ENCODE results near the gene CMIP.

DNA sequence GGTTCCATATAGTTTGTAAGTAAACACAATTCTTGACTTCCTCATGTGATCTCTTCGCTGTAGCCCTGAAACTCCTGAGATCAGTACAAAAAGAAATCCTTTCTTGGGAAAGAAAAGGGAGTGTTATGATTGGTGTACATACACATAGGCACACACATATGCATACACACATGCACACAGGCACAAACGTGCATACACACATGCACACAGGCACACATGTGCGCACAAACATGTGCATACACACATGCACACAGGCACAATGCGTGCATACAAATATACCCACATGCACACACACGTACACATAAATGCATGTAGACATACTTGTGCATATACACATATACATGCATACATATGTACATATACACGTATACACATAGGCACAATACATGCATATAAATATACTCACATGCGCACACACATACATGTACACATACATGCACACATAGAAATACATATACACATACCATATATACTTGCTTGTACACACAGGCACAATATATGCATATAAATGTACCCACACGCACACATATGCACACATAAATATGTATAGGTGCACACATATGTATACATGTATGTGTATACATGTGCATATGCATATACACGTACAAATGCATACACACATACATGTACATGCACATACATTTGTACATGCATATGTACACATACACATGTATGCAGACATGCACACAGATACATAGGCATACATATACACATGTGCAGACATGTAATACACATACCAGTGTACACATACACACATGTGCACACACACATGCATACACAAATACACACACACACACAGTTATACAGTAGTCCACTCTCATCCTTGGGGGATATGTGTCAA is 26.4 kb downstream of the CMIP start:
- TF ChIP-seq, protein P1, sequence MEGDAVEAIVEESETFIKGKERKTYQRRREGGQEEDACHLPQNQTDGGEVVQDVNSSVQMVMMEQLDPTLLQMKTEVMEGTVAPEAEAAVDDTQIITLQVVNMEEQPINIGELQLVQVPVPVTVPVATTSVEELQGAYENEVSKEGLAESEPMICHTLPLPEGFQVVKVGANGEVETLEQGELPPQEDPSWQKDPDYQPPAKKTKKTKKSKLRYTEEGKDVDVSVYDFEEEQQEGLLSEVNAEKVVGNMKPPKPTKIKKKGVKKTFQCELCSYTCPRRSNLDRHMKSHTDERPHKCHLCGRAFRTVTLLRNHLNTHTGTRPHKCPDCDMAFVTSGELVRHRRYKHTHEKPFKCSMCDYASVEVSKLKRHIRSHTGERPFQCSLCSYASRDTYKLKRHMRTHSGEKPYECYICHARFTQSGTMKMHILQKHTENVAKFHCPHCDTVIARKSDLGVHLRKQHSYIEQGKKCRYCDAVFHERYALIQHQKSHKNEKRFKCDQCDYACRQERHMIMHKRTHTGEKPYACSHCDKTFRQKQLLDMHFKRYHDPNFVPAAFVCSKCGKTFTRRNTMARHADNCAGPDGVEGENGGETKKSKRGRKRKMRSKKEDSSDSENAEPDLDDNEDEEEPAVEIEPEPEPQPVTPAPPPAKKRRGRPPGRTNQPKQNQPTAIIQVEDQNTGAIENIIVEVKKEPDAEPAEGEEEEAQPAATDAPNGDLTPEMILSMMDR (IDR thresholded peaks at IDR 0.05): no peak
- no peak for TF ChIP-seq POLR2A (IDR thresholded peaks at IDR 0.05)
